GM19467 (cell line): ENCODE results near the gene CEP350.
"Not testable (repeated sequence)": the region's sequence is repeated elsewhere in the genome, so short reads cannot be mapped to it uniquely, and the experiment has no call there.

ENCODE experiments used
- ATAC-seq: cut with Tn5 transposase; IDR thresholded peaks from one replicate; pipeline ENCODE4 v1.9.1; 2021; ENCODE audit warnings: mild to moderate bottlenecking, moderate library complexity; ENCODE audit not compliant: unreplicated experiment

Gene CEP350

DNA sequence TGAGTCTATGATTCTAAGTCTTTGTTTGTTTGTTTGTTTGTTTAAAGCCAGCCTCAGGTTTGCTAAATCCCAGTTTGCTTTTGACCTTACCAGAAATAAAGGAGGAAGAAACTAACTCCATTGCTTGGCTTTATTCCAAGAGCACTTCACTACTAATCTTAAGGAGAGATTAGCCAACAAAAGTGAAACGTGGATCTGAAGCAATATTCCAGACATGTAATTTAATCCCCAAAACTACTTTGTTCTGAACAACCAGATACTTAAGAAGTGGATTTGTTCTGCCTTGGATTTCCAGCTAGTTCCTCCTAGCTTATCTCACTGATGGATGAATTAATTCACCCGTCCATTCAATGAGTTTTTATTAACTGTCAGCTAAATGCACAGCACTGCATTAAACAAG, 15.9 kb upstream of the CEP350 start:
- no peak for ATAC-seq

DNA sequence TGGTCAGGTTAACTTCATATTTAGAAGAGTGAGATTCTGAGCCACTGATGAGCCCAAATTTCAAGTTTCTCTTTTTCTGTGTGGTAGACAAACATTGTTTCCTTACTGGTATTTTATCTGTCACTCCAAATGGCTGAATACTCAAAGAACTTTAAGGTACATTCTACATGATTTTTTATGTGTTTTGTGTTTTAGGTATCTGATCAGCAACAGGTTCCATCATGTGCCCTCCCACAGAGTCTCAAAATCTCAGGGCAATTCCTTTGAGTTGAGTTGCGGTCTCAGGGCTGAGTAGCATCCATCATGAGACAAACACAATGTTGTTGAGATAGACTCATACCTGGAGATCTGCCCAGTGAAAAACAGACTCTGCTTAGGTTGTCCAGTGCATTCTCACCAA, 14.7 kb upstream of the CEP350 start:
- no peak for ATAC-seq

DNA sequence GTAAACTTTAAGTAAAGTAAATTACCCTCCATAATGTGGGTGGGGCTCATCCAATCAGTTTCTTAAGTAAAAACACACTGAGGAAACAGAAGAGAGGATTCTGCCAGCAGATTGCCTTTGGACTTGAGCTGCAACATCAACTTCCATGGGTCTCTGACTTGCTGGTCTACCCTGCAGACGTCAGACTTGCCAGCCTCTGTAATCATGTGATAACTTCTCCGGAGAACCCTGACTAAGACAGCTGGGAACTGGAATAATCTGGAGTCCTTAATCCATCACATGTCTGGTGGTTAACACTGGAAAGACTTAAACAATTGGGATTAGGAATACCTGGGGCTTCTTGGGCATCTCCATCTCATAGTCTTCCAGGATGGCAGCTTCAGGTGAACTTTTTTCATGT, 13.2 kb upstream of the CEP350 start:
- no peak for ATAC-seq

DNA sequence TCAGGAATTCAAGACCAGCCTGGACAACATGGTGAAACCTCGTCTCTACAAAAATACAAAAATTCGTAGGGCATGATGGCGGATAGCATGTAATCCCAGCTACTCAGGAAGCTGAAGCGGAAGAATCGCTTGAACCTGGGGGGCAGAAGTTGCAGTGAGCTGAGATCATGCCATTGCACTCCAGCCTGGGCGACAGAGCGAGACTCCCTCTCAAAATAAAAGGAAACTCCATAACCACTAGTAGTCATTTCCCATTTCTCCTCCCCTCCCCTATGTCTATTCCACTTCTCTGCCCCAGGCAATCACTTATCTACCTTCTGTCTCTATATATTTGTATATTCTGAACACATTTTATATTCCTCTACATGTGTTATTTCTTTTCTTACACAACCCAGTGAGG, 4.0 kb upstream of the CEP350 start:
- no peak for ATAC-seq

DNA sequence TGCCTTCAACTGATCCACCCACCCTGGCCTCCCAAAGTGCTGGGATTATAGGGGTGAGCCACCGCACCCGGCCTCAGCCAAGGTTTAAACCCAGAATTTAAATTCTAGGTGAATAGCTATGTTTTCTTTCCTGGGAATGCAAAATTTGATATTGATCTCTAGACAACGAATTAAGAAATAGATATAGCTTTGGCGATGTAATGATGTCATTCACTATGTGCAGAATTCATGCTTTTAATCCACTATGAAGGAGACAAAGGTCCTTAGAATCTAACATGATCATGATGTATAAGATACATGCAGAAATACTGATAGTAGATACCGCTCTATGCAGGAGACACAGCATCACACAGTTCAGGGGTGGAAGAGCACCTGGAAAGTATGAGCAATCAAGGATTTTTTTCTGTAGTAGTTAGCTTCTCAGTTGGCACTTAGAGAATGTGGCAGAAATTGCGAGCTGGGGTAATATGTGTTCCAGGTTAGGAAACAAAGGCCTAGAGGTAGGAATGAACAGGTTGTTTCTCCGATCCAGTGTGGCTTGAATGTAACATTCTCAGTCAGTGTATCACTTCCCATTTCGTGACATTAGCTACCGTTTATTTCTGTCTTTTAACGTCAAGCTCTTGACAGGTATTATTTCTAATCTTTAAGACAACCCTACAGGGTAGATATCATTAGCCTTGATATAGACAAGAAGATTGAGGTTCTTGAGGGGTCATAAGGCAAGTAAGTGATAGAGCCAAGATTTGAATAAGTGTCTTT, 3.0 kb upstream of the CEP350 start:
- no peak for ATAC-seq

DNA sequence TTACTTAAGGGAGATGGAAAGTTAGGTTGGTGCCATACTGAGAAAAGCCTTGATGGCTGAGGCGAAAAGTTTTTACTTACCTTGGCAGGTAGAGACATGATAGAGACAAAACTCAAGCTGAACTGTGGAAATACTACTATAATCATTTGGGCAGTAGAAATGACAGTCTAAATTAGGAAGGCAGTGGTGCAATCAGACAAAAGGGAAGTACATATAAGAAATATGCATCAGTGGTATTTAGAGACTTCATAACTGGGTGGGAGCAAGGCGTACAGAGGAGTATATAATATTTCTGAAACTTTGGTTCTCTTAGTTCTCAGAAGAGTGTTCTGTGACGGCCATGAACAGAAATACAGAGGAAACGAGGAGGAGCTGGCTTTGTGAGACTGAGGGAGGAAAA, 2.4 kb upstream of the CEP350 start:
- no peak for ATAC-seq

DNA sequence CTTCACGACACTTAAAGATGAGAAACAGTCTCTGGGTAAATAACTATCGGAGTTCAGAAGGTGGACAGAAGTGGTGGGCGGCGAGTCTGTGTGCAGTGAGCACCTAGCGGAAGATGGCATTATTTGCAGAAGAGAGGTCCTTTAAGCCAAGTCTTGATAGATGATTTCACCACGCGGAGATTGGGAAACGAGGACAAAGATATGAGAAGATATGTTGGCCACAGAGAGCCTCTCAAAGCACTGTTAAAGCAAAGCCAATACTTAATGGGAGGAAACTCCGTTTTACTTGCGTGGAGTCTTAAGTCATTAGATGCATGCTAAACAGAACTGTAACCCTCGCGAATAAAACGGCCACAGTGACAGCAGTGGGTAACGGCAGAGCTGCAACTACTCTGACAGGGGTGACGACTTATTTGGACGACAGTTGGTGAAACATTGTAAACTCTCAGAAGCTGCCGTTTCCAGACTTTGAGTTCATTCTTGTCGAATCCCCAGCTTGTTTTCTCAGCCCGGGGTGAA, 577 bp upstream of the CEP350 start:
- no peak for ATAC-seq

DNA sequence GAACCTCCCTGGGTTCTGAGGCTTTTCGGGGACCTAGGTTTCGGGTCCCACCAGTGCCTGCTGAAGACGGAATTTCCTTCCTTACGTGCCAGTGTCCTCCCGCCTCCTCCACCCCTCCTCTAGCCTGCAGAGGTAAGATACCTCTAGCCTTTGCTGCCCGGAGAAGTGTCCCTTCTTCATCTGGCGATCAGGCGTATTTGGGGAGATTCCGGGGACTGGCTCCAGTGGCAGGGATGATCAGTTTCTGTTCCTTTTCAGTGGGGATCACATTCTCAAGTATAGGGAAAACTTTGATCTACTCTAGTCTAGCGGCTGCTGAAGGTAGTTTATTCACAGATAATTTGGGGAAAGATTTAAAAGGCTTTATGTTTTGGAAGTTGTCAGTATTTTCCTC, 674 bp downstream of the CEP350 start:
- ATAC-seq, result no peak

DNA sequence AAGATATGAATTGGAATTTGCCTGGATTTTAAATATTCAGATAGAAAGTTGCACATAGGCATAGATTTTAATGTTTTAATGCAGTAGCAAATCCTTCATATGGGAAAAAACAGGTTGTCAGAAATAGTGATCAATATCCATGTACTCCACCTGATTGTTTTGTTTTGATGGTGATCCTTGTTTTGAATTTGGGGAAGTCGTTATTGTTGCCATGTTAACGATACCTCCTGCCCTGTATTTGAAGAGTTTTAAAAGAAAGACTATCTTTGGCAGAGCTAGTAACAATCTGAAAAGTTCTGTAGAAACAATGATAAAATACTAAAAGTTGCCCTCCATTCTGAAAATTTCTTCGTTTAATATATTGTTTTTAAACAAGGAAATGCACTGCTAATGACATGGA, 1.1 kb downstream of the CEP350 start:
- no peak for ATAC-seq

DNA sequence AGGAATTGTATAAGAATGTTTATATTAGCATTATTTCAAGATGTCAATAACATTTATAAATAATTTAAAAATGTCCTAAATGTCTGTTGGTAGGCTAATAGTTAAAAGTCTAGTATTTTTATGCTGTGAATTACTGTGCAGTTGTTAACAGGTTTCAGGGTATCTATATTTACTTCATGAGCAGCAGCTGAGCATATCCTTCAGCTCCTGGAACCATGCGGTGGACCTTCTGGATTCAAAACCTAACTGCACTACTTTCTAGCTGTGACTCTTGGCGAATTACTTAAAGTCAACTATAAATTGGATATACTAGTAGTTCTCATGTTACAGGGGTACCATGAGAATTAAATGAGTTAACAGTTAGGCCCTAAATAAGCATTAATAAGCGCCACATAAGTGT, 3.7 kb downstream of the CEP350 start:
- no peak for ATAC-seq

DNA sequence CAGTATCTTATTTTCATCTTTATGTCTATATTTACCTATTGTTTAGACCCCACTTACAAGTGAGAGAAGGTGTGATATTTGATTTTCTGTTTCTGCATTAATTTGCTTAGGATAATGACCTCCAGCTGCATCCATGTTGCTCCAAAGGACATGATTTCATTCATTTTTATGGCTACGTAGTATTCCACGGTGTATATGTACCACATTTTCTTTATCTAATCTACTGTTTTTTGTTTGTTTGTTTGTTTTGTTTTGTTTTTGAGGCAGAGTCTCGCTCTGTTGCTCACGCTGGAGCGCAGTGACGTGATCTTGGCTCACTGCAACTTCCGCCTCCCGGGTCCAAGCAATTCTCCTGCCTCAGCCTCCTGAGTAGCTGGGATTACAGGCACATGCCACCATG, 7.6 kb downstream of the CEP350 start:
- not testable (repeated sequence) for ATAC-seq

DNA sequence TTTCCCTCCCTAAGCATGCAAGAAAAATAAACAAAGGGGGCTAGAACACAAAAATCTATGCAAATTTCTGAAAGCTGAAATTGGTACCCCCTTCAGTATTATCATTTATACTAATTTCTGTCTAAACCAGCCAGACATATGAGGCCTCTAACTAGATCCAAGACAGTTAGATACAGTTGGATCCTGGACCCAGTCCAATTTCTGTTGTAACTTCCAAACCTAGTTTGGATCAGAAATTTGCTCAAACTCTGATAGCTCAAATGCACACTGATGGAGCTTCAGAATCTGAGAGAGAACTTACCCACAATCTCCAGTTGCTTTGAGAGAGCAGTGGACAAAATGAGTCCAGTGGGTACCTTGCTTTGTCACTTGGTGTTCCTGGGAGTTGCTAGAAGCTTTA, 11.9 kb downstream of the CEP350 start:
- no peak for ATAC-seq

DNA sequence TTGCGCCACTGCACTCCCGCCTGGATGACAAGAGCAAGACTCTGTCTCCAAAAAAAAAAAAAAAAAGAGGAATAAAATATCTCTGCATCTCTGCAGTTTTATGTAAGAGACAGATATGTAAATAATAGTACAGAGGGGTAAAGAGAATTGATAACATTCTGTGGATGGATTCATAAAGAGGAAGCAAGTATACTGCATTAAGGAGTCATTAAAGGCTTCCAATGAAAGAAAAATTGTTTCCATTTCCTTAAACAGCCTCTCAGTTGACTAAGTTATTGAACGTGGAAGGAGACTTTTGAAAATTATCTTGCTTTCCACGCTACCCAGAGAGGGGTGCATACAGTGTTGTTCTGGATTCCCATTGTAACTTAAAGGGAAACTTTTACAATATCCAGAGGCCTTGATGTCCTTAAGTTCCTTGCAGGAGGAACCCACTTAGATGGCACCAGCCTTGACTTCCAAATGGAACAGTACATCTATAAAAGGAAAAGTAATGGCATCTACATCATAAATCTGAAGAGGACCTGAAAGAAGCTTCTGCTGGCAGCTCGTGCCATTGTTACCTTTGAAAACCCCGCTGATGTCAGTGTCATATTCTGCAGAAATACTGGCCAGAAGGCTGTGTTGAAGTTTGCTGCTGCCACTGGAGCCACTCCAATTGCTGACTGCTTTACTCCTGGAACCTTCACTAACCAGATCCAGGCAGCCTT, 13.8 kb downstream of the CEP350 start:
- ATAC-seq, result no peak

DNA sequence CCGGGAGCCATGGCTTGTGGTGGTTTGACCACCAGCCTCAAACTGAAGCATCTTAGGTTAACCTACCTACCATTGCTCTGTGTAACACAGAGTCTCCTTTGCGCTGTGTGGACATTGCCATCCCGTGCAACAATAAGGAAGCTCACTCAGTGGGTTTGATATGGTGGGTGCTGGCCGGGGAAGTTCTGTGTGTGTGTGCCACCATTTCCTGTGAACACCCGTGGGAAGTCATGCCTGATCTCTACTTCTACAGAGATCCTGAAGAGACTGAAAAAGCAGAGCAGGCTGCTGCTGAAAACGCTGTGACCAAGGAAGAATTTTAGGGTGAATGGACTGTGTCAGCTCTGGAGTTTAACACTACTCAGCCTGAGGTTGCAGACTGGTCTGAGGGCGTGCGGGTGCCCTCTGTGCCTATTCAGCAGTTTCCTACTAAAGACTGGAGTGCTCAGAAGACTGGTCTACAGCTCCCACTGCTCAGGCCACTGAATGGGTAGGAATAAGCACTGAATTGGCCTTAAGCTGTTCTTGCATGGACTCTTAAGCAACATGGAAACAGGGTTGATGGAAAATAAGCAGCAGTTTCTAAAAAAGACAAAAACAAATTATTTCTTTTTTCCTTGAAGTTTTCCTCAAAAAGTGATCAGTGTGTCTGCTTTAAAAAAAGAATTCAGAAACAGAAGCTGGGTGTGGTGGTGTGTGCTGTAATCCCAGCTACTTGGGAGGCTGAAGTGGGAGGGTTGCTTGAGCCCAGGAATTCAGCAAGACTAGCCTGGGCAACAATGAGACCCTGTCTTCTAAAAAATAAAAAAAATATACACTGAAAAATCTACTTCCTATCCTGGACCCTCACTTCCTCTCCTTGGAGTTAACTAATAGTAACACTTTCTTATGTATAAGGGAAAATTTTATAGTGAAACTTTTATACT, 14.6 kb downstream of the CEP350 start:
- no peak for ATAC-seq

DNA sequence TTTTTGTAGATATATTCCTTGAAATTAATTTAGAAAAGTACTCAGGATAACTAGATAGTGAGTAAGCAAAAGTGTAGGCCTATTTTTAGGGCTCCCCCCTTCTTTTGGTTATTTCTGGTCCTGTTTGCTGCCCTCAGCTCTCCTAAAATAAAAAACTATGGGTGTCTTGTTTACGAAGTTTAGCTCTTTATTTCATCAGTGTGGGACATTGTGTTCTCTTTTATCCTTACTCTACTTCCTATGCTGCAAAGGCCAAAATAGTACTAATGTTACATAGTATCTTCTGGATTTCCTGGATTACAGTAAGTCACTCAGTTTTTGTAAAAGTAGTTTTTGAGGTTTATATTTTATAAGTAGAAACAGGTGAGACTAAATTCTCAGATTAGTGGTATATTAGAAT, 15.4 kb downstream of the CEP350 start:
- no peak for ATAC-seq

DNA sequence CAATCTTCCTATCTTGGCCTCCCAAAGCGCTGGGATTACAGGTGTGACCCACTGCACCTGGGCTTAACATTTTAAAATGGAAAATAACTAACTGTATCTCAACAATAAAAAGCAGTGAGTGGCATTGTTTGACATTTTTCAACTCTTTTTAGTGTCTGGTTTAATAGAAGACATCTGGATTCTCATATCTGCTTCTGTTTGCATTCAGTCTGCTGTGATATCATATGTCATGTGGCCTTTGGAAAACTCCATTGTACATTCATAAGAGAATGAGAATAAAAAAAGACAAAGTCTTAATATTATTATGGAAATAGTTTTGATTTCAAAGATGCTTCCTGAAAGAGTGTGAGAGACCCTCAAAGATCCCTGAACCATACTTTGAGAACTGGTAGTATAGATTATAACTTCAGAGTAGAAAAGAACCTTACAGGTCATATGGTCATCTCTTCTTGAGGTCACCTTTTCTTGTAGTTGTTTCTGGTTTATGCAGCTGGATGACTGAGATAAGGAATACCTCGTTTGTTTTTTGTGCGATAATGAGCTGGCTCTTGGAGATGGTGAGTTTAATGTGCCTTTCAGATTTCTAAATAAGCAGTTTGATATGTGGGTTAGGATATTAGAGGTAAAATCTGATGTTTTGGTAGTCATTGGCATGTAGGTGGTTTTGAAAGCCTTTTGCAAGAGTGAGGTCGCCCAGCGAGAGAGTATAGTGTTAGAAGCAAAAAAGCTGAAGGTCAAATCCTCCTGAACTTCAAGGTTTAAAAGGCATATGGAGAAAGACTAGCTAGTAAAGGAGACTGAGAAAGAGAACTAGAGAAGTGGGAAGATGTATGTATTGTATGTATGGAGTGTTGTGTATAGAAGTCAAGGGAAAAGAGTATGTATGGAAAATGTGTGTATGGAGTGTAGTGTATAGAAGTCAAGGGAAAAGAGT, 17.2 kb downstream of the CEP350 start:
- no peak for ATAC-seq

DNA sequence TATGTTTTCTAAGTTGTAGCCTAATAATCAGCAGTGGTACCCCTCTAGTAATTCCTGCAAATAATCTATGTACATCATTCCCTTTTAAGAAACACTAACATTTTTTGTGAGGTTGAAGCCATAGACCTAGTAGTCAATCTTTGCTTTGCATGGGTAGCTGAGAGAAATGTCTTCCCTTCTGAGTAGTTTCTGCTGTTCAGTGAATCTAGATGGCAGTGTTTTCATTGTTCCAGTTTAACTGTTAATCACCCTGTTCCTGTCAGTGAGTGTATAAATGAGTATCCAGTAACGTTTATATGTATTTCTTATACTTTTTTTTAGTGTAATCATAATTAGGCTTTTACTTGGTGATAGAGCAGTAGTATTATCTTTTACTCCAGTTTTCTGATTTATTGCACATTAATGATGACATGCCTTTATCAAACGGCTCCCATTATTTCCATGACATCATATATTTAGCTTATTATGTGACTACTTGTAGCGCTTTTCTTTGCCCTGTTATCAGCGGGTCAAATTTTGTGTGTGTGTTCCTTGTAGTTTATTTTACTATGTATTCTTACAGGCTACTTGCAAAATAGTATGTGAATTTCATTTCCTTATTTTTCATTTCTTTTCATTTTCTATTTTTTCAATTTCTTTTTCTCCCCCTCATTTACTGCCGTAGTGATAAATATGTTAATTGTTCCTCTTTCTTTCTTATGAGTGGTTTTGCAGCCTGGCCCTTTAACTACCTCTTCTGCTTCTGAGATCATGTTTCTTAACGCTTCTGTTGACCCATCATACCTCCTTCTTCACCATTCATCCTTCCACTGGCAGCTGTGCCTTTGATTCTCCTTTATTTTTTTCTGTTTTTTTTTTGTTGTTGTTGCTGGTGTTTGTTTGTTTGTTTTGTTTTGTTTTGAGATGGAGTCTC, 18.8 kb downstream of the CEP350 start:
- no peak for ATAC-seq

DNA sequence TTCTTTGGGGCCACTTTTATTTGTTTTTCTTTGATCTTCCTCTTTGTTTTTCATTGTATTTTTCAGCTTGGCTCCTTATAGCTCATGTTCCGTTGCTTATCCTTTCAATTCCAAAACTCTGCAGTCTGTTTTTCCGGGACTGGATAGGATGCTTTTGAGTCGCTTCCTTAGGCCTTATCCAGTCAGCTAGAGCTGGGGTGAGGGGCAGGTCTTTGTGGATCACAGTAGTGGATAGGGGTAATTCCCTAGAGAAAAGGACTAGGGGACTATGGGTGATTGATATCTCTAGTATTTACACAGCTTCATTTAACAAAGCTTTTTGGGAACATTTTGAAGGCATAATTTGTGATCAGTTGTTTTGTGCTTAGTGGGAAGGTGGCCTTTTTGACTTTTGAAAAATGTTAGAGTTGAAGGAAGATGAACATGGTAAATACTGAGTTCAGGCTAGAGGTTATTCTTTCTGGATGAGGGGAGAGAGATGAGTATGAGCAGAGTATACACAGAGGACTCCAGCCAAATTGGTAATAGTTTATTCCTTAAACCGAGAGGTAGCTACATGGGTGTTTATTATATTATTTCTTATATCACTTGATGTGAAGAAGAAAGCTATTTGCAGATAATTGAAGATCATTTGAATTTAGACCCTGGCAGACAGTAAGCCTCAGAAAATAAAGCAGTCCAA, 22.5 kb downstream of the CEP350 start:
- ATAC-seq, result no peak
